ENCODE data around the gene SAP30BP. TPM values are rescaled to one million over a fixed set of nuclear protein-coding genes. Genes with fewer than 3 reads are reported as not detected.

The SAP30BP gene
- total RNA-seq, 2 donors from 2014 or later = 96.5 to 113 TPM

DNA sequence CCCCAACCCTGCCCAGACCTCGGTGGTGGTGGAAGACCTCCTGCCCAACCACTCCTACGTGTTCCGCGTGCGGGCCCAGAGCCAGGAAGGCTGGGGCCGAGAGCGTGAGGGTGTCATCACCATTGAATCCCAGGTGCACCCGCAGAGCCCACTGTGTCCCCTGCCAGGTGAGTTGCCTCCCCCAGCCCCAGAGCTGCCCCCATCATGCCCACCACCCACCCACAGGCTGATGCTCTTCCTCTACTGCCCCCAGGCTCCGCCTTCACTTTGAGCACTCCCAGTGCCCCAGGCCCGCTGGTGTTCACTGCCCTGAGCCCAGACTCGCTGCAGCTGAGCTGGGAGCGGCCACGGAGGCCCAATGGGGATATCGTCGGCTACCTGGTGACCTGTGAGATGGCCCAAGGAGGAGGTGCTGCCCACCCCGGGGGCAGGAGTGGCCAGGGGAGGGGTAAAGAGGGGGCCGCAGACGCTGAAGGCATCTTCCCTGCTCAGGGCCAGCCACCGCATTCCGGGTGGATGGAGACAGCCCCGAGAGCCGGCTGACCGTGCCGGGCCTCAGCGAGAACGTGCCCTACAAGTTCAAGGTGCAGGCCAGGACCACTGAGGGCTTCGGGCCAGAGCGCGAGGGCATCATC is 89.4 kb downstream of the SAP30BP start:
- WGBS, 2 experiments (ENCODE audit: insufficient coverage in 1 of 2, insufficient read length in 1 of 2) = 92 to 94% methylated on average over 22 to 29 of the region's 29 CpGs

DNA sequence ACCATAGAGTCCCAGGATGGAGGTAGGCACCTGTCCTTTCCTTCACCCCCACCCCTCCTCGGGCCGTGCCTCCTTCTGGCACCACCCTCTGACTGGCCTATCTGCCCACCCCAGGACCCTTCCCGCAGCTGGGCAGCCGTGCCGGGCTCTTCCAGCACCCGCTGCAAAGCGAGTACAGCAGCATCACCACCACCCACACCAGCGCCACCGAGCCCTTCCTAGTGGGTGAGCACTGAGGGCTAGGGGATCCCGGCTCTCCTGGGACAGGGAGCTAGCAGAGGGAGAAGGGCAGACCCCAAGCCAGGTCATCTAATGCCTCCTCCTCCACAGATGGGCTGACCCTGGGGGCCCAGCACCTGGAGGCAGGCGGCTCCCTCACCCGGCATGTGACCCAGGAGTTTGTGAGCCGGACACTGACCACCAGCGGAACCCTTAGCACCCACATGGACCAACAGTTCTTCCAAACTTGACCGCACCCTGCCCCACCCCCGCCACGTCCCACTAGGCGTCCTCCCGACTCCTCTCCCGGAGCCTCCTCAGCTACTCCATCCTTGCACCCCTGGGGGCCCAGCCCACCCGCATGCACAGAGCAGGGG is 90.0 kb downstream of the SAP30BP start:
- WGBS, 2 experiments (ENCODE audit: insufficient coverage in 1 of 2, insufficient read length in 1 of 2) = 88 to 96% methylated on average over 8 to 21 of the region's 21 CpGs
- Mint-ChIP-seq H3K36me3 (ENCODE audit: low read depth) (no peaks in the 10 kb centered on the region), H3K27ac (no peak overlapping the region), H3K4me1 (peaks cover 9% of the 10 kb centered on the region), H3K27me3 (ENCODE audit: insufficient read depth) (peaks cover 2% of the 10 kb centered on the region), H3K9me3 (no peaks in the 10 kb centered on the region), H3K4me3 (no peak overlapping the region)
- H3K27me3 ChIP-seq (ENCODE audit: control insufficient read depth, insufficient read depth, low read length, poor library complexity, severe bottlenecking) = no peaks in the 10 kb centered on the region
- no peak for TF ChIP-seq CTCF (conservative IDR thresholded peaks at IDR 0.05)
- no peaks in the 10 kb centered on the region for H3K36me3 ChIP-seq (ENCODE audit: control insufficient read depth, insufficient read depth, low read length)
- H3K4me1 ChIP-seq (ENCODE audit: control insufficient read depth, insufficient read depth, low read length) = peaks cover 5% of the 10 kb centered on the region
- H3K9ac ChIP-seq (ENCODE audit: extremely low read depth, low read length, poor library complexity, severe bottlenecking) = no peak overlapping the region
- H3K9me3 ChIP-seq (ENCODE audit: control insufficient read depth, low read length) = no peaks in the 10 kb centered on the region
- no peak overlapping the region for H3K27ac ChIP-seq (ENCODE audit: low read depth, low read length)
- H3K4me3 ChIP-seq (ENCODE audit: low read length) = no peak overlapping the region
- DNase-seq = no peak

More for the DNA sequence above, 89.4 kb downstream of the SAP30BP start:
- H3K4me3 Mint-ChIP-seq = no peak overlapping the region
- no peaks in the 10 kb centered on the region for H3K36me3 Mint-ChIP-seq (ENCODE audit: low read depth)
- H3K27me3 ChIP-seq (ENCODE audit: control insufficient read depth, insufficient read depth, low read length, poor library complexity, severe bottlenecking) = no peaks in the 10 kb centered on the region
- no peak overlapping the region for H3K27ac Mint-ChIP-seq
- peaks cover 9% of the 10 kb centered on the region for H3K4me1 Mint-ChIP-seq
- H3K27ac ChIP-seq (ENCODE audit: low read depth, low read length) = no peak overlapping the region
- TF ChIP-seq CTCF (conservative IDR thresholded peaks at IDR 0.05) = no peak
- no peak overlapping the region for H3K4me3 ChIP-seq (ENCODE audit: low read length)
- peaks cover 2% of the 10 kb centered on the region for H3K27me3 Mint-ChIP-seq (ENCODE audit: insufficient read depth)
- H3K4me1 ChIP-seq (ENCODE audit: control insufficient read depth, insufficient read depth, low read length) = peaks cover 5% of the 10 kb centered on the region
- no peaks in the 10 kb centered on the region for H3K9me3 Mint-ChIP-seq
- H3K9ac ChIP-seq (ENCODE audit: extremely low read depth, low read length, poor library complexity, severe bottlenecking) = no peak overlapping the region
- no peak for DNase-seq
- no peaks in the 10 kb centered on the region for H3K36me3 ChIP-seq (ENCODE audit: control insufficient read depth, insufficient read depth, low read length)
- no peaks in the 10 kb centered on the region for H3K9me3 ChIP-seq (ENCODE audit: control insufficient read depth, low read length)

Other genes starting within 250 kb of the SAP30BP start
- gene TMEM94, start 210.7 kb upstream of the SAP30BP start, total RNA-seq = 100 to 1,000 TPM in 1 of 2 donors, 10 to 100 TPM in 1; 96.0 to 106 TPM
- 10 to 100 TPM; 26.4 to 31.0 TPM for gene CASKIN2, start 151.8 kb upstream of the SAP30BP start, total RNA-seq
- gene TSEN54, start 150.8 kb upstream of the SAP30BP start, total RNA-seq = 10 to 100 TPM; 37.7 to 39.1 TPM
- 100 to 1,000 TPM; 128 to 149 TPM for gene LLGL2, start 141.6 kb upstream of the SAP30BP start, total RNA-seq
- 100 to 1,000 TPM in 1 of 2 donors, 10 to 100 TPM in 1; 89.0 to 123 TPM for gene MYO15B, start 79.5 kb upstream of the SAP30BP start, total RNA-seq
- gene SMIM5, start 33.9 kb upstream of the SAP30BP start, total RNA-seq = under 1 TPM in 1 of 2 donors, not detected in 1; 0.40 TPM
- gene RECQL5, start 184 bp upstream of the SAP30BP start, total RNA-seq = 10 to 100 TPM; 54.3 TPM
- gene ITGB4, start 54.1 kb downstream of the SAP30BP start, total RNA-seq = 1 to 10 TPM; 3.4 to 5.1 TPM
- 10 to 100 TPM; 26.7 to 33.2 TPM for gene GALK1, start 97.9 kb downstream of the SAP30BP start, total RNA-seq
- gene UNK, start 117.5 kb downstream of the SAP30BP start, total RNA-seq = 10 to 100 TPM; 38.0 to 39.0 TPM
- gene UNC13D, start 177.1 kb downstream of the SAP30BP start, total RNA-seq = 1 to 10 TPM; 6.3 to 6.4 TPM
- 10 to 100 TPM; 74.3 to 82.7 TPM for gene WBP2, start 188.0 kb downstream of the SAP30BP start, total RNA-seq
- gene TRIM47, start 211.2 kb downstream of the SAP30BP start, total RNA-seq = 1 to 10 TPM; 1.6 to 2.7 TPM
- 10 to 100 TPM; 27.4 to 35.3 TPM for gene TRIM65, start 229.6 kb downstream of the SAP30BP start, total RNA-seq
- gene MRPL38, start 237.5 kb downstream of the SAP30BP start, total RNA-seq = 100 to 1,000 TPM; 103 to 118 TPM